Muscle layer of colon (tissue), 2 donors: ENCODE results near the gene ANKRD29.

Experiments
- H3K27ac ChIP-seq: one replicate; pipeline ENCODE4 v1.7.0; 2013; ENCODE audit warnings: low read depth, mild to moderate bottlenecking, low read length, moderate library complexity
- H3K27me3 ChIP-seq, 2 donors: one replicate each; pipeline ENCODE4 v1.7.0; 2013; ENCODE audit warnings: low read length in 2 of 2, mild to moderate bottlenecking in 2 of 2; ENCODE audit not compliant: insufficient read depth in 2 of 2, control insufficient read depth in 1 of 2
- H3K36me3 ChIP-seq: one replicate; pipeline ENCODE4 v1.7.0; 2013; ENCODE audit warnings: mild to moderate bottlenecking, low read length; ENCODE audit not compliant: insufficient read depth
- H3K4me1 ChIP-seq: one replicate; pipeline ENCODE4 v1.7.0; 2013; ENCODE audit warnings: mild to moderate bottlenecking, low read length; ENCODE audit not compliant: insufficient read depth
- H3K4me3 ChIP-seq, 2 donors: one replicate each; pipeline ENCODE4 v1.7.0; 2013; ENCODE audit warnings: low read length in 2 of 2, low read depth in 1 of 2, mild to moderate bottlenecking in 1 of 2, moderate library complexity in 1 of 2
- H3K9ac ChIP-seq: one replicate; pipeline ENCODE4 v1.7.0; 2013; ENCODE audit warnings: low read length
- H3K9me3 ChIP-seq: one replicate; pipeline ENCODE4 v1.7.0; 2013; ENCODE audit warnings: mild to moderate bottlenecking, low read length
- donor health status: abdominal sarcoma.
- donor health status: Adenocarcinoma of cecum.

Gene ANKRD29

GRCh38 chr18:23683155-23683554, 20.4 kb upstream of the ANKRD29 start:
- H3K27me3 ChIP-seq, result peaks cover 0 to 2% of the 10 kb centered on the region in 2 donors
- peaks cover 6% of the 10 kb centered on the region for H3K4me1 ChIP-seq
- no peak overlapping the region for H3K27ac ChIP-seq
- H3K9ac ChIP-seq, result no peak overlapping the region
- no peak overlapping the region for H3K4me3 ChIP-seq
- no peaks in the 10 kb centered on the region for H3K9me3 ChIP-seq
- H3K36me3 ChIP-seq, result no peaks in the 10 kb centered on the region

GRCh38 chr18:23682472-23682871, 19.8 kb upstream of the ANKRD29 start:
- Histone ChIP-seq H3K36me3 (no peaks in the 10 kb centered on the region), H3K4me3 (no peak overlapping the region), H3K4me1 (peaks cover 6% of the 10 kb centered on the region), H3K27ac (no peak overlapping the region), H3K9ac (no peak overlapping the region), H3K27me3 (no peaks in the 10 kb centered on the region), H3K9me3 (no peaks in the 10 kb centered on the region)

GRCh38 chr18:23682045-23682444, 19.3 kb upstream of the ANKRD29 start:
- H3K36me3 ChIP-seq, result no peaks in the 10 kb centered on the region
- H3K9me3 ChIP-seq, result no peaks in the 10 kb centered on the region
- H3K27me3 ChIP-seq, result no peaks in the 10 kb centered on the region
- H3K4me3 ChIP-seq, result no peak overlapping the region
- H3K27ac ChIP-seq, result no peak overlapping the region
- peaks cover 6% of the 10 kb centered on the region for H3K4me1 ChIP-seq
- H3K9ac ChIP-seq, result no peak overlapping the region

- Histone ChIP-seq H3K36me3 (no peaks in the 10 kb centered on the region), H3K9me3 (no peaks in the 10 kb centered on the region), H3K4me3 (no peak overlapping the region), H3K9ac (no peak overlapping the region), H3K27ac (no peak overlapping the region), H3K4me1 (no peaks in the 10 kb centered on the region), H3K27me3 (no peaks in the 10 kb centered on the region)
Measured at GRCh38 chr18:23675896-23676295, 13.2 kb upstream of the ANKRD29 start.

GRCh38 chr18:23675236-23675635, 12.5 kb upstream of the ANKRD29 start:
- no peaks in the 10 kb centered on the region for H3K36me3 ChIP-seq
- H3K9ac ChIP-seq, result no peak overlapping the region
- no peak overlapping the region for H3K27ac ChIP-seq
- H3K9me3 ChIP-seq, result no peaks in the 10 kb centered on the region
- no peaks in the 10 kb centered on the region for H3K27me3 ChIP-seq
- no peak overlapping the region for H3K4me3 ChIP-seq
- no peaks in the 10 kb centered on the region for H3K4me1 ChIP-seq

GRCh38 chr18:23673725-23674124, 11.0 kb upstream of the ANKRD29 start:
- no peak overlapping the region for H3K9ac ChIP-seq
- H3K36me3 ChIP-seq, result no peaks in the 10 kb centered on the region

GRCh38 chr18:23671564-23671963, 8.9 kb upstream of the ANKRD29 start:
- no peak overlapping the region for H3K4me3 ChIP-seq
- H3K9ac ChIP-seq, result no peak overlapping the region
- H3K27ac ChIP-seq, result no peak overlapping the region
- H3K9me3 ChIP-seq, result no peaks in the 10 kb centered on the region
- H3K36me3 ChIP-seq, result no peaks in the 10 kb centered on the region
- no peaks in the 10 kb centered on the region for H3K4me1 ChIP-seq
- H3K27me3 ChIP-seq, result no peaks in the 10 kb centered on the region

More at GRCh38 chr18:23673725-23674124, 11.0 kb upstream of the ANKRD29 start:
- no peaks in the 10 kb centered on the region for H3K9me3 ChIP-seq
- H3K27ac ChIP-seq, result no peak overlapping the region
- H3K4me1 ChIP-seq, result no peaks in the 10 kb centered on the region
- no peaks in the 10 kb centered on the region for H3K27me3 ChIP-seq
- no peak overlapping the region for H3K4me3 ChIP-seq

- Histone ChIP-seq H3K27ac (no peak overlapping the region), H3K4me1 (no peaks in the 10 kb centered on the region), H3K9ac (no peak overlapping the region), H3K36me3 (no peaks in the 10 kb centered on the region), H3K27me3 (no peaks in the 10 kb centered on the region), H3K4me3 (no peak overlapping the region), H3K9me3 (no peaks in the 10 kb centered on the region)
Measured at GRCh38 chr18:23669804-23670405, 7.2 kb upstream of the ANKRD29 start.

- Histone ChIP-seq H3K4me3 (no peak overlapping the region), H3K4me1 (no peaks in the 10 kb centered on the region), H3K9ac (no peak overlapping the region), H3K27me3 (no peaks in the 10 kb centered on the region), H3K27ac (no peak overlapping the region), H3K36me3 (no peaks in the 10 kb centered on the region), H3K9me3 (no peaks in the 10 kb centered on the region)
Measured at GRCh38 chr18:23669202-23669766, 6.6 kb upstream of the ANKRD29 start.

GRCh38 chr18:23668731-23669130, 6.0 kb upstream of the ANKRD29 start:
- Histone ChIP-seq H3K27me3 (peaks cover 0 to under 1% of the 10 kb centered on the region in 2 donors), H3K9ac (no peak overlapping the region)

GRCh38 chr18:23667114-23667513, 4.4 kb upstream of the ANKRD29 start:
- no peaks in the 10 kb centered on the region for H3K36me3 ChIP-seq
- no peak overlapping the region for H3K4me3 ChIP-seq
- no peak overlapping the region for H3K9ac ChIP-seq
- H3K27me3 ChIP-seq, result peaks cover 8 to 9% of the 10 kb centered on the region in 2 donors
- H3K27ac ChIP-seq, result no peak overlapping the region
- H3K4me1 ChIP-seq, result peaks cover 7% of the 10 kb centered on the region
- no peaks in the 10 kb centered on the region for H3K9me3 ChIP-seq

More at GRCh38 chr18:23668731-23669130, 6.0 kb upstream of the ANKRD29 start:
- no peak overlapping the region for H3K27ac ChIP-seq
- H3K4me1 ChIP-seq, result no peaks in the 10 kb centered on the region
- no peaks in the 10 kb centered on the region for H3K9me3 ChIP-seq
- H3K36me3 ChIP-seq, result no peaks in the 10 kb centered on the region
- H3K4me3 ChIP-seq, result no peak overlapping the region

- H3K27ac ChIP-seq, result no peak overlapping the region
Measured at GRCh38 chr18:23664674-23665073, 2.0 kb upstream of the ANKRD29 start.

More at GRCh38 chr18:23664674-23665073, 2.0 kb upstream of the ANKRD29 start:
- H3K9me3 ChIP-seq, result no peaks in the 10 kb centered on the region
- peaks cover 7% of the 10 kb centered on the region for H3K4me1 ChIP-seq
- H3K9ac ChIP-seq, result no peak overlapping the region
- peaks cover 17 to 21% of the 10 kb centered on the region in 2 donors for H3K27me3 ChIP-seq
- H3K36me3 ChIP-seq, result no peaks in the 10 kb centered on the region
- H3K4me3 ChIP-seq, result no peak overlapping the region
